Peyer's patch (tissue), 4 donors: ENCODE measurements around the gene TMEM108.

ENCODE experiments used
- POLR2A ChIP-seq, 2 donors: fragments of 450-650 bp; IDR thresholded peaks; one replicate each; pipeline ENCODE4 v1.5.1; 2017; ENCODE audit warnings: antibody characterized with exemption in 2 of 2, mild to moderate bottlenecking in 2 of 2, moderate library complexity in 2 of 2
- TF ChIP-seq, protein P1 (sequence below), 6 experiments: fragments of 450-650 bp in 4 of 6; fragments of 200-600 bp in 2 of 6; sonication (generic) in 1 of 6; IDR thresholded peaks; one replicate each; pipeline ENCODE4 v1.5.1; 2017 to 2019; ENCODE audit warnings: antibody characterized with exemption in 6 of 6, mild to moderate bottlenecking in 3 of 6, moderate library complexity in 1 of 6

DNA sequence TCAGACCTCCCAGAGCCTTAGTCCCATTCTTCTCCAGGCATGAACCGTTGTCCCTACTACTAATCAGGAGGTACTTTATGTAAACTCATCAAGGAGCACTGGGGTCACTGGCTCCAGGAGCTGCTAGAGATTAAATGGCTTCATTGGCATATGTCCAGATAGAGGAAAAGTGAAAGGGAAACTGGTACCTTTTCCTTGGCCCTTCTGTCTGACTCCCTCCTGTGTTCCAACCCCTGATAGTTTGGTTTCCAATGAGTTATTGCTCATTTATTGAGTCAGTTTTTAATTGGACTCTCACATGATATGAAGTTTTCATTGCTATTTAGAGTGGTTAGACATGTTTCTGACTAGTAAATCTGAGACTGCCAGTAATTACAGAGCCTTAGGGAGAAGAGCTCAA, 231.2 kb downstream of the TMEM108 start:
- TF ChIP-seq, protein P1, sequence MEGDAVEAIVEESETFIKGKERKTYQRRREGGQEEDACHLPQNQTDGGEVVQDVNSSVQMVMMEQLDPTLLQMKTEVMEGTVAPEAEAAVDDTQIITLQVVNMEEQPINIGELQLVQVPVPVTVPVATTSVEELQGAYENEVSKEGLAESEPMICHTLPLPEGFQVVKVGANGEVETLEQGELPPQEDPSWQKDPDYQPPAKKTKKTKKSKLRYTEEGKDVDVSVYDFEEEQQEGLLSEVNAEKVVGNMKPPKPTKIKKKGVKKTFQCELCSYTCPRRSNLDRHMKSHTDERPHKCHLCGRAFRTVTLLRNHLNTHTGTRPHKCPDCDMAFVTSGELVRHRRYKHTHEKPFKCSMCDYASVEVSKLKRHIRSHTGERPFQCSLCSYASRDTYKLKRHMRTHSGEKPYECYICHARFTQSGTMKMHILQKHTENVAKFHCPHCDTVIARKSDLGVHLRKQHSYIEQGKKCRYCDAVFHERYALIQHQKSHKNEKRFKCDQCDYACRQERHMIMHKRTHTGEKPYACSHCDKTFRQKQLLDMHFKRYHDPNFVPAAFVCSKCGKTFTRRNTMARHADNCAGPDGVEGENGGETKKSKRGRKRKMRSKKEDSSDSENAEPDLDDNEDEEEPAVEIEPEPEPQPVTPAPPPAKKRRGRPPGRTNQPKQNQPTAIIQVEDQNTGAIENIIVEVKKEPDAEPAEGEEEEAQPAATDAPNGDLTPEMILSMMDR (IDR thresholded peaks at IDR 0.05): no peak
- TF ChIP-seq POLR2A (IDR thresholded peaks at IDR 0.05): no peak
